GM18526 (cell line): ENCODE data around the gene ARHGEF11.

Source experiments
- POLR2A ChIP-seq: IDR thresholded peaks from 3 replicates; pipeline ENCODE4 v1.6.1; 2011; ENCODE audit not compliant: insufficient read length; ENCODE audit errors: extremely low read depth

ARHGEF11 gene

DNA sequence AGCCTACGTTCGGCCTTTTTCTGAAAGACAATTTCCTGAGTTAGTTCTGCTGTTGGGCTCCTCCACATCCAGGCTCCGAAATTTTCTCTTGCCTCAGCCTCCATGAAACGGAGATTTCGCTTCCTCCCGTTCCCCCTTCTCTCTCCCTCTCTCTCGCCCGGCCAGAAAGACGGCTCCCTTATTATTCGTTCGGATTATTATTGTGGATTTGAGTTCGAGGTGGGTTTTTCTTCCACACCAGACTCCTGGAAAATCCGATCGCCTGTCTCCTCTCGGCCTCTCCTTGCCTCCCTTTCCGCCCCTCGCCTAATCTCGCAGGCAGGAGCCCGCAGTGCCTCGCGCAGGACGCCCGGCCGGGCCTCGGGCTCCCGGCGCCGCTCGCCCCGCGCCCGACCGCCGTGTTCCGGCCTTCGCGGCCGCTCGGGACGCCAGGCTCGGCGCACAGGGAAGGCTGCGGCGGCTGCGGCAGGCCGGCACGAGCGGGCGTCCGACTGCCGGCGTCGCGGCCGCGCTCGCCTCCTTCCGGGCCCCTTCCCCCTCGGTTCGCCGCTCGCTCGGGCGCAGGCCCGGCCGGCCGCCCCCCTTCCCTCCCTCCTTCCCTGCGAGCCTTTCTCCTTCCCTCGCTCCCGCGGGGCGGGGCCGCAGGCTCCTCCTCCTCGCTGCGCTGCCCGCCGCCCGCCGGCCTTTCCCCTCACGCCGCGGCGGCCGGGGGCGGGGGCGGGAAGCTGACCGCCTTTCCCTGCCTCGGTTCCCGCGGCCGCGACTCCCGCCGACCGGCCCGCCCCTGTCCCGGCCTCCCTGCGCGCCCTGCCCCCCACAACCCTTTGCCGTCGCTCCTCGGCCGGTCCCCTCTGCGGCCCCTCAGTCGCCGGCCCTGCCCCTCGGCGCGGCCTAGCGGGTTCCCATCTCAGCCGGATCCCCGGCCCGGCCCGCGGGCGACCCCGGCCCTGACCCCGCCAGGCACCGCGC is at the start of gene ARHGEF11:
Gene ARHGEF11 (minus strand): TSS at position 493 of the 969 bp plus-strand sequence. CDS start 1,412 bp downstream, outside the sequence.
- TF ChIP-seq POLR2A, result no peak

DNA sequence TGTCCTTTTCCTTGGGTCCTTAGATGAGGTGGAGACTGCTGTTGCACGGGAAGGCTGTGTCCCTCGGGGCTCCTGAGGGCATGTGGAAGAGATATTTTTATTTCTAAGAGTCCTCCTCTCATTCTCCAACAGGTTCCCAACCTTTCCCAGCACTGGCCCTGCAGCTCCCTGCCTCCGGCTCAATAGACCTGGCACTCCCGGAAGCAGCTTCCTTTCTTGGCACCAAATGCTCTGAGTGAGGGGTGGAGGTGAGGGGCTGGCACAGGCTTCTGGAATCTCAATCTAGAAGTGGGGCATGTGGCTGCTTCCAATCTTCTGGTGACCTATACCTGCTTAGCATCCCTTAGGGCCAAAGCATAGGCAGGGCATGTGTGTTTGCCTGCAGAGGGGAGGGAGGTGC is 49.5 kb upstream of the ARHGEF11 start:
- no peak for TF ChIP-seq POLR2A

DNA sequence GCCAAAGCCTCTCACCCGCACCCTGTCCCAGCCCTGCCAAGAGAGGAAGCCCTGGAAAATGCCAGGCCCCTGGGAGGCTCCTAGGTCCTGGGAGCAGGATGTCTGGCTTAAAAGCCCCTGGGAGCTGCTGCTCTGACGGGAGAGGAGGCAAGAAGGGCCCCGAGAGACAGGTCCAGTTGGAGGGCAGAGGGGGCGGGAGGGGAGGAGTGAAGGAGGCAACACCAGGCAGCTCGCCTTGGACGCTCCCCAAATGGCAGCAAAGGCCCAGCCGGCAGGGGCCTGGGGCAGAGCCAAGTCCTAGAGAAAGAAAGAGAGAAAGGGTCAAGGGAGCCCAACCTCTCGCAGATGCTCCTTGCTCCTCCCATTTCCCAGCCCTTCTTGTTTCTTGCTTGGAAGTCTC is 47.3 kb upstream of the ARHGEF11 start:
- TF ChIP-seq POLR2A, result no peak

- no peak for TF ChIP-seq POLR2A
Observed at GRCh38 chr1:157091668-157092273, 46.2 kb upstream of the ARHGEF11 start.

DNA sequence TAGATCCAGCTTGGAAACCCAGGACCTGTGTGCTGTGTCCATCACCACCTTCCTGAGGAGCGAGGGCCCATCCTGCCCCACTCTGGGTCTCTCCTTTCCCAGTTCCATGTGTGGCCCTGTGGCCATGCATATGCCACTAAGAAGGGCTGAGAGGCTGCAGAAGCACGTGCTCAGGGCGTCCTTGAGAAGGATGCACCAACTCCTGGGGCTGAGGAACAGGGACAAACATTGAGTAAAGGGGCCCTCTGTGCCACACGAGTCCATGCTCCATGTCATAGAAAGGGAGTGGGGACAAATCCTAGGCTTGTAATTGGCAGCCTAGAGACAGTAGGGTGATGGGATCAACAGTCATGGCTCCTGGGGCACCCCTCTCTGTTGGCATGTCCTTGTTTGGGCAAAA is 45.6 kb upstream of the ARHGEF11 start:
- TF ChIP-seq POLR2A, result no peak

GRCh38 chr1:157090771-157091170 is 45.2 kb upstream of the ARHGEF11 start:
- TF ChIP-seq POLR2A, result no peak

GRCh38 chr1:157090196-157090647 is 44.7 kb upstream of the ARHGEF11 start:
- no peak for TF ChIP-seq POLR2A

GRCh38 chr1:157089789-157090188 is 44.2 kb upstream of the ARHGEF11 start:
- TF ChIP-seq POLR2A, result no peak

GRCh38 chr1:157088607-157089006 is 43.1 kb upstream of the ARHGEF11 start:
- no peak for TF ChIP-seq POLR2A

- TF ChIP-seq POLR2A, result no peak
Observed at GRCh38 chr1:157087030-157087429, 41.5 kb upstream of the ARHGEF11 start.

DNA sequence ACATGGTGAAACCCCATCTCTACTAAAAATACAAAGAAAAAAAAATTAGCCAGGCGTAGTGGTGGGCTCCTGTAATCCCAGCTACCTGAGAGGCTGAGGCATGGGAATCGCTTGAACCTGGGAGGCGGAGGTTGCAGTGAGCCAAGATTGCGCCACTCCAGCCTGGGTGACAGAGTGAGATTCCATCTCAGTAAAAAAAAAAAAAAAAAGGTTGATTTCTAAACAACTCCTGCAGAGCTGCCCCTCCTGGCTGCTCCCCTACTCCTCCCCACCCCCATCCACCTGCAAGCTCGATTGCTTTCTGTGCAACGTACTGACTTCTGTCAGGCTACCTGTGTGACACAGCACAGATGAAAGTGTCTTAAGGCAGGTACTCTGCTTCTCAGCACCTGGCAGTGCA is 40.8 kb upstream of the ARHGEF11 start:
- TF ChIP-seq POLR2A, result no peak

GRCh38 chr1:157085421-157085820 is 39.9 kb upstream of the ARHGEF11 start:
- TF ChIP-seq POLR2A, result no peak

DNA sequence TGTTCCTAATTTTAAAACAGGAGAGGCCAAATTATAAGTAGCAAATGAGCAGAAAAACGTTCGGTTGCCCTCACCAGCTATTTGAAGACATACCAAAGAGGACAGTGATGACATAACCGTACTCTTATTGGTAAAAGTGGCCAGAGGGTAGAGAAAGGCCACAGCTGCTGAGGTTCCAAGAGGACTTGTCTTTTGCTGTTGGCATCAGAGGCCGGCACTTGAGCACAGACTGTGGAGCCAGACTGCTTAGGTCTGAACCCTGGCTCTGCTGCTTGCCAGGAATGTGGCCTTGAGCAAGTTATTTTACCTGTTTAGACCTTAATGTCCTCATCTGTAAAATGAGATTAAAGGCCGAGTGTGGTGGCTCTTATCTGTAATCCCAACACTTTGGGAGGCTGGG is 39.2 kb upstream of the ARHGEF11 start:
- TF ChIP-seq POLR2A, result no peak

GRCh38 chr1:157081707-157082106 is 36.2 kb upstream of the ARHGEF11 start:
- TF ChIP-seq POLR2A, result no peak

DNA sequence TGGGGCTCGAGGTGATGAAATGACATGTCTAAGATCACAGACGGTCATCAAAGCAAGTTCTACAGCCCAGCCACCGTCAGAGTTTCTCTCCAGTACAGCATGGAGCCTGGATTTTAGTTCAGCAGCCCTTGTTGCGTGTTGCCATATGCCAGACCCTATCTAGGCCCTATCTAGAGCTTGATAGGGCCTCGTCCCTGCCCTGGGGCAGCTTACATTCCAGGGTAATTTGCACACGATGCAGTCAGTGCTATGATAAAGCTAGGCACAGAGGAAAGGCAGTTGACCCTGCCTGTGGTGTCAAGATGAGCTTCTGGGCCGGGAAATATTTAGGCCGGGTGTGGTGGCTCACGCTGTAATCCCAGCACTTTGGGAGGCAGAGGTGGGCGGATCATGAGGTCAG is 35.2 kb upstream of the ARHGEF11 start:
- no peak for TF ChIP-seq POLR2A

- TF ChIP-seq POLR2A, result no peak
Observed at GRCh38 chr1:157077394-157077793, 31.9 kb upstream of the ARHGEF11 start.

- no peak for TF ChIP-seq POLR2A
Observed at GRCh38 chr1:157073944-157074685, 28.6 kb upstream of the ARHGEF11 start.
